Nephron progenitor cell (in vitro differentiated cells): Measurements from ENCODE around the gene DNAI1.

Source experiments
- DNase-seq: peaks from one replicate; pipeline ENCODE4 v3.0.0; 2021
- H3K27ac Mint-ChIP-seq: 2 replicates; pipeline ENCODE4 v1.8.0; 2021; ENCODE audit warnings: mild to moderate bottlenecking, moderate library complexity, mixed read lengths
- H3K27me3 Mint-ChIP-seq: 2 replicates; pipeline ENCODE4 v1.8.0; 2021; ENCODE audit warnings: mild to moderate bottlenecking, low read depth, mixed read lengths; ENCODE audit not compliant: poor library complexity
- H3K36me3 Mint-ChIP-seq: 2 replicates; pipeline ENCODE4 v1.8.0; 2021; ENCODE audit warnings: low read depth, mixed read lengths
- H3K4me1 Mint-ChIP-seq: 2 replicates; pipeline ENCODE4 v1.8.0; 2021; ENCODE audit warnings: mixed read lengths
- H3K4me3 Mint-ChIP-seq: 2 replicates; pipeline ENCODE4 v1.8.0; 2021; ENCODE audit warnings: mild to moderate bottlenecking, moderate library complexity, mixed read lengths
- H3K9me3 Mint-ChIP-seq: 2 replicates; pipeline ENCODE4 v1.8.0; 2021; ENCODE audit warnings: mild to moderate bottlenecking, moderate library complexity, mixed read lengths
- CTCF ChIP-seq: fragments of 200-600 bp; sonication (generic); IDR thresholded peaks from 2 replicates; pipeline ENCODE4 v1.5.0; 2021; ENCODE audit warnings: antibody characterized with exemption

Gene DNAI1

GRCh38 chr9:34458013-34458958, at the start of gene DNAI1, which contains the start of gene FAM219A:
DNAI1 (plus strand) TSS chr9:34458805; CDS start chr9:34459006, 201 bp downstream.
FAM219A (minus strand) TSS chr9:34458570; CDS start chr9:34458263, 307 bp downstream.
- Mint-ChIP-seq H3K27me3 (peaks cover 12% of the 10 kb centered on the region), H3K4me1 (peaks cover 55% of the 10 kb centered on the region), H3K36me3 (no peaks in the 10 kb centered on the region), H3K27ac (peak within 1 kb of the TSS; percentile 33), H3K9me3 (no peaks in the 10 kb centered on the region), H3K4me3 (peak within 1 kb of the TSS; percentile 92)
- DNase-seq, result peak; percentile 99
- TF ChIP-seq CTCF, result no peak

GRCh38 chr9:34409154-34409553, 49.5 kb upstream of the DNAI1 start:
- no peak for DNase-seq
- Mint-ChIP-seq H3K4me3 (no peak overlapping the region), H3K27ac (no peak overlapping the region), H3K36me3 (no peaks in the 10 kb centered on the region), H3K27me3 (no peaks in the 10 kb centered on the region), H3K4me1 (no peaks in the 10 kb centered on the region), H3K9me3 (no peaks in the 10 kb centered on the region)
- TF ChIP-seq CTCF, result no peak

GRCh38 chr9:34412336-34412735, 46.3 kb upstream of the DNAI1 start:
- Mint-ChIP-seq H3K36me3 (no peaks in the 10 kb centered on the region), H3K27me3 (peaks cover 3% of the 10 kb centered on the region), H3K27ac (no peak overlapping the region), H3K9me3 (no peaks in the 10 kb centered on the region), H3K4me1 (no peaks in the 10 kb centered on the region), H3K4me3 (no peak overlapping the region)
- DNase-seq, result no peak
- TF ChIP-seq CTCF, result no peak

GRCh38 chr9:34413231-34413852, 45.3 kb upstream of the DNAI1 start:
- peak; percentile 93 for DNase-seq
- no peaks in the 10 kb centered on the region for H3K9me3 Mint-ChIP-seq
- peaks cover 3% of the 10 kb centered on the region for H3K27me3 Mint-ChIP-seq
- no peak overlapping the region for H3K27ac Mint-ChIP-seq
- no peaks in the 10 kb centered on the region for H3K36me3 Mint-ChIP-seq
- H3K4me1 Mint-ChIP-seq, result no peaks in the 10 kb centered on the region
- no peak for TF ChIP-seq CTCF
- H3K4me3 Mint-ChIP-seq, result no peak overlapping the region

- DNase-seq, result no peak
- Mint-ChIP-seq H3K27ac (no peak overlapping the region), H3K27me3 (peaks cover 6% of the 10 kb centered on the region), H3K36me3 (no peaks in the 10 kb centered on the region), H3K4me1 (no peaks in the 10 kb centered on the region), H3K9me3 (no peaks in the 10 kb centered on the region), H3K4me3 (no peak overlapping the region)
- no peak for TF ChIP-seq CTCF
Measured at GRCh38 chr9:34417734-34418133, 40.9 kb upstream of the DNAI1 start.
